ENCODE results near the gene DCUN1D4.
"Not testable (repeated sequence)": the region's sequence is repeated elsewhere in the genome, so short reads cannot be mapped to it uniquely, and the experiment has no call there.

The DCUN1D4 gene

GRCh38 chr4:51855751-51856150 lies 12.8 kb downstream of the DCUN1D4 start:
- no peak for DNase-seq

DNA sequence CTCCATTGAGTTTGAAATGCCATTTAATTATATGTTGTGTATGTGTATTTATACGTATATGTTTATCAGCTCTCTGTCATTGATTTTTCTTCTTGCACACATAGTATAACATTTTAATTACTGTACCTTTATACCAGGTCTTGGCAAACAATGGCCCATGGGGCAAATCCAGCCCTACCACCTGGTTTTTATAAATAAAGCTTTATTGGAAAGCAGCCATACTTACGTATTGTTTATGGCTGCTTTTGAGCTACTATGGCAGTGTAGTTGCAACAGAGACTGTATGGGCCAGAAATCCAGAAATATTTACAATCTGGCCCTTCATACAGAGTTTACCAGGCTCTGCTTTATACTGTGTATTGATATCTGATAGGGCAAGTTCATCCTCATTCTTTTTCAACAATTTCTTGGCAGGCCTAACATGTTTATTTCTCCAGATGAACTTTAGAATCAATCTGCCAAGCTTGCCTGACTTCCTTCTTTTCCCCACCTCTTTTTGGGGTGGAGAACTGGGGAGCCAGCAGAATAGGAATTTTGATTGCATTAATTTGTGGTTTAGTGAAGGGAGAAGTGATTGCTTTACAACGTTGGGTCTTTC lies 15.8 kb downstream of the DCUN1D4 start:
- DNase-seq = no peak

- no peak for DNase-seq
Measured at GRCh38 chr4:51859476-51860031, 16.6 kb downstream of the DCUN1D4 start.

DNA sequence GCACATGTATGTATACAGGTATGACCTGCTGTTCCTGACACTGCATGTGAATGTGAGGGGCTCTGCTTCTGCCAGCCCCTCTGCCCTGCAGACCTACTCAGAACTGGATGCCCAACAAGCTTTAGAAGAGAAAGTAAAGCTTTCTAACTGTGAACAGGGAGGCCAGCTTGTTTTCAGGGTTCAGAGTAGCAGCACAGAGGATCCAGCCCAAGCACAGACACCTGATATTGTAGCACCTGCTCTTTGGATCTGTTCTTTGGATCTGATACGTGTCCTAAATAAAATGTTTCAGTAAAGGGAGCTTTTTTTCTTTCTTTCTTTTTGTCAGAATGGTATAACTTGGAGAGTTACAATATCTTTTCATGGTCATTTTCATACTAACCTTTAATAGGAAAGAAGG lies 19.2 kb downstream of the DCUN1D4 start:
- no peak for DNase-seq

GRCh38 chr4:51862781-51863180 lies 19.8 kb downstream of the DCUN1D4 start:
- DNase-seq = no peak

- no peak for DNase-seq
Measured at GRCh38 chr4:51865717-51866116, 22.8 kb downstream of the DCUN1D4 start.

- no peak for DNase-seq
Measured at GRCh38 chr4:51866835-51867234, 23.9 kb downstream of the DCUN1D4 start.

GRCh38 chr4:51867689-51868448 lies 24.9 kb downstream of the DCUN1D4 start:
- DNase-seq = no peak

- no peak for DNase-seq
Measured at GRCh38 chr4:51868449-51868847, 25.5 kb downstream of the DCUN1D4 start.

- no peak for DNase-seq
Measured at GRCh38 chr4:51870441-51871188, 27.7 kb downstream of the DCUN1D4 start.

GRCh38 chr4:51872283-51872997 lies 29.5 kb downstream of the DCUN1D4 start:
- DNase-seq = no peak

GRCh38 chr4:51874551-51874950 lies 31.6 kb downstream of the DCUN1D4 start:
- DNase-seq = no peak

GRCh38 chr4:51878431-51878830 lies 35.5 kb downstream of the DCUN1D4 start:
- no peak for DNase-seq

GRCh38 chr4:51880016-51880915 lies 37.3 kb downstream of the DCUN1D4 start:
- no peak for DNase-seq

GRCh38 chr4:51884055-51884454 lies 41.1 kb downstream of the DCUN1D4 start:
- no peak for DNase-seq

DNA sequence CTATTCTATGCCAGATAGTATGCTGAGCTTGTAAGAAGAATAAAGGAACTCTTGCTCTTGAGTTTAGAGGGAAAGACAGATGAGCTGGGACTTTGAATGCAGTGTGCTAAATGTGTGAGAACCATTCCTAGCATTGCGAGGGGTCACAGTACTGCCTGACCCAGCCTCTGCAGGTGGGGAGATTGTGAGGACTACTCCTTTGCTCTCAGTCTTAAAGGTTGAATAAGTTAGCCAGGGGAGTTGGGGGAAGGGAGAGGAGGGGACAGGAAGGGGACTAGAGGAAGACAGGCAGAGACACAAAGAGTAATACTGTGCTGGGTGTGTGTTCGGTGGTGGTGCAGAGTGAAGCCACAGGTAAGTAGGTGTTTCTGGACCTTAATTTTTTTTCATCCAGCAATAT lies 41.7 kb downstream of the DCUN1D4 start:
- no peak for DNase-seq

DNA sequence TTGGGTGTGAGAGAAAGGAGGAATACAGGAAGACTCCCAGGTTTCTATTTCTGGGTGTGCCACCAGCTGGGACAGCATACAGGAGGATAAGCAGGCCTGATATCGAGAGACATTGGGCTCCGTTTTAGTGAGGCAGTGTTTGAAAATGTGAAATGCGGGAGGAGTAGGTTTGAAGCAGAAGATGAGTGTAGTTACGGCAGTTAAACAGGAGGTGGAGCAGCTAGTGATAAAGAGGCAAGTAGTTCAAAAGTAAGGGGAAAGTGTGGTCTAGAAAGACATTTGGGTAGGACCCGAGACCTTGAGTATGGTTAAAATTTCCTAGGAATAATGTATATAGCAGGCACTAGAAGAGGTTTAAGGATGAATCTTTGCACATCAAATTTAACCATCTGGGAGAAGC lies 42.4 kb downstream of the DCUN1D4 start:
- DNase-seq = peak; percentile 3

- no peak for DNase-seq
Measured at GRCh38 chr4:51890760-51891159, 47.8 kb downstream of the DCUN1D4 start.

- DNase-seq = not testable (repeated sequence)
Measured at GRCh38 chr4:51893402-51893801, 50.4 kb downstream of the DCUN1D4 start.

DNA sequence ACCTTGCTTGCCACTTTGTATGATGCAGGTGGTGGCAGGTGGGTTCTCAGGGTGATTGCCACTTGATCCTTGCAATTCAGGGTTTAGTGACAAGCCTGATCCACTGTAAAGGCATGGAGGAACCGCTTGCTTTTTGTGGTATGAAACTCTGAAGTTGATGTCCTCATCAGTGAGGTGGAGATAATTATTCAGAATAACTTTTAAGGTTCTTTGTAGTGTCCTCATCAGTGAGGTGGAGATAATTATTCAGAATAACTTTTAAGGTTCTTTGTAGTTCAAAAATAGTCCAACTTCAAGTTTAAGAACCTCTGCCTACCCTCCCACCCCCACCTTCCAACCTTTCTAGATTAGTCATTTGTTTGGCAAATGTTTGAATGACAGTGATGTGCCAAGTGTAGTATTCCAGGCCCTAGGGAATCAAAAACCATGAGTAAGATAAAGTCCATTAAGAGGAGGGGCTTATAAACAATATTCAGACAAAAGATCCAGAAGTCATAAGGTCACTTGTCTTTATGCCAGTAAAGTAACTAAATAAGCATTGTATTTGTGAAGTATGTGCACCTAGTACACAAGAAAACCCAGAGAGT lies 51.2 kb downstream of the DCUN1D4 start:
- peak; percentile 14 for DNase-seq

DNA sequence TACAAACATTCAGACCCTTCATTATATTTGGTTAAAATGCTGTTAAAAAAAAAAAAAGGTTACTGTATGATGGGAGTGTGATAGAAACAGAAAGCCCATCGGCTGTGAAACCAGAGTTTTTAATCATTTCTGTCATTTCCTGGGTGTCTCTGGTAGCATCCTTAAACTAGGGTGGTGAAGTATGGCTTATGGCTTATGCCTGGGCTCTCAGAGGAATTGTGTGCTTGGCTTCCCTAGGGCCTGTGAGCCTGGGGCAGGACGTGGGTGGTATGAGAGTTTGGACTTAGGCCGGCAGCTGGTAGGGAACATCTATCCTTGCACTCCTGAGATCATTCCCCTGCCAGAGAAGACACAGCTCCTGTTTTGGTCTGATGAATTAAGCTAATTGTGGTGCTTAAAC lies 52.2 kb downstream of the DCUN1D4 start:
- no peak for DNase-seq
